Cerebellar nuclear complex (tissue), 1 donor: ENCODE measurements around the gene CACNA2D2.

Experiments
- DNase-seq, 2 experiments: peaks; one replicate each; lab custom pipeline; 2025; lab: John Stamatoyannopoulos, UW

Gene CACNA2D2

DNA sequence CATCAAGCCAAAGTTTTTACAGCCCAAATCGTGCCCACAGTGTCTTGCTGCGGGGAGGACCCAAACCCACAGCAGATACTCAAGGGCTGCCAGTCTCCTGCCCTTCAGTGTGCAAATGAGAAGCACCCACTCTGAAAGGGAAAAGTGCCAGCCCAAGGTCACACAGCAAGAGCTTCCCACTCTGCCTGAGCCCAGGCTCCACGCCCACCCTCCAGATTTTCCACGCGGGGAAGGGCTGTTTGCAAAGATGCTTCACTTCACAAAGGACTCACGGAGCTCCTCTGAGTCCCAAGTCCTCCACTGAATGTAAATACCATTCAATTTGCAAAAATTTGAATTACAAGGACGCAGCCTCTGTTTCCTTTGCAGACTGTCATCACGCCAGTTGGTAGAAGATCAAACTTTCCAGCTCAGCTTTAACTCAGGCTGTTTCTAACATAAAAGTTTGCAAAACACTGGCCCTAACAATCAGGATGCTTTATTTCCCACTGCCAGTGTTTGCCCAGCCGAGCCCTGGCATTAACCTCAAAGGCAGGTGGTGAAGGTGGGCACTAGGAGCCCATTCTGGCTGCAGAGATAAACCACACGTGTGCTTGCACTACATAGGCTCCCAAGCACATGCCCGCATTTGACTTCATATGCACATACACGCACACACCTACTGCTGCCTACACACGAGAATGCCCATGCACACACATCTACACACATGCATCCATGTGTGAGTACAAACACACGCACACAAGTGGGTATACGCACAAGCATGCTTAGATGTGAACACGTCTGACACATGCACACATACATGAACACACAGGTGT, 7.6 kb downstream of the CACNA2D2 start:
- DNase-seq, result no peak

- DNase-seq, result no peak
Observed at GRCh38 chr3:50494126-50494525, 9.3 kb downstream of the CACNA2D2 start.

DNA sequence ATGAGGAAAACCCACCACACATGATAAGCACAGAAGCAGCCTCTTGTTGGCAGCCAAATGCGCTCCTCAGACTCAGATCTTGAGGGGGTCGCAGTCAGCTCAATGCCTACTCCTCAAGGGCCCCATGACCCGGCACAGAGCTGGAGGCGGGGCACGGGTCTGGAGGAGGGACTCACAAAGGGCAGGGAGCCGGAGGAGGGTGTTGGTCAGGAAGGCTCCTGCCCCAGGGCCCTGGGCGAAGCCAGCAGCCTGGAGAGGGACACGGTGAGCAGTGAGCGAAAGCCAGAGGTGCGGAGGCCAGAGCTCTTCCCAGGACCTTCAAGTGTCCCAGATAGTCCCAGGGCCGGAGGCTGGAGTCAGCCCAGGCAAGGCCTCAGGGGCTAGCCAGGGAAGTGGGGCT, 9.8 kb downstream of the CACNA2D2 start:
- DNase-seq, result no peak

GRCh38 chr3:50493086-50493485, 10.3 kb downstream of the CACNA2D2 start:
- DNase-seq, result no peak

- DNase-seq, result no peak
Observed at GRCh38 chr3:50491023-50491422, 12.4 kb downstream of the CACNA2D2 start.

DNA sequence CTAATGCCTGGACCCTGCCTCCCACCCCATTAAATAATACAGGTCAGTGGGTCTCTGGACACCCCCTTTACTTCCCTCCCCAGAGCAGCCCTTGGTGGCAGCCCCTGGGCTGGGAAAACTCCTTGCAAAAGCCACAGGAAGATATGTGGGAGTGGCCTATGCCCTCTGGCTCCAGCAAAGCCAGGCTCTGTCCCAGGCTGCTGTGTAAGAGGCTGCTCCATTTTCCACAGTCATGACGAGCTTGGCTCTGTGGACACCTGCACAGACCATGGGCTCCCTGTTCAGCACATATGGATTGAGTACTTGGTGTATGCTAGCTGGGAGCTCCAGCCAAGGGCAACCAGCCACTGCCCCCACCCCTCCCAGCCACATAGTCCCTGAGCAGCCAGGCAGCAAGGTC, 13.0 kb downstream of the CACNA2D2 start:
- DNase-seq, result no peak

GRCh38 chr3:50487181-50487580, 16.3 kb downstream of the CACNA2D2 start:
- DNase-seq, result no peak

DNA sequence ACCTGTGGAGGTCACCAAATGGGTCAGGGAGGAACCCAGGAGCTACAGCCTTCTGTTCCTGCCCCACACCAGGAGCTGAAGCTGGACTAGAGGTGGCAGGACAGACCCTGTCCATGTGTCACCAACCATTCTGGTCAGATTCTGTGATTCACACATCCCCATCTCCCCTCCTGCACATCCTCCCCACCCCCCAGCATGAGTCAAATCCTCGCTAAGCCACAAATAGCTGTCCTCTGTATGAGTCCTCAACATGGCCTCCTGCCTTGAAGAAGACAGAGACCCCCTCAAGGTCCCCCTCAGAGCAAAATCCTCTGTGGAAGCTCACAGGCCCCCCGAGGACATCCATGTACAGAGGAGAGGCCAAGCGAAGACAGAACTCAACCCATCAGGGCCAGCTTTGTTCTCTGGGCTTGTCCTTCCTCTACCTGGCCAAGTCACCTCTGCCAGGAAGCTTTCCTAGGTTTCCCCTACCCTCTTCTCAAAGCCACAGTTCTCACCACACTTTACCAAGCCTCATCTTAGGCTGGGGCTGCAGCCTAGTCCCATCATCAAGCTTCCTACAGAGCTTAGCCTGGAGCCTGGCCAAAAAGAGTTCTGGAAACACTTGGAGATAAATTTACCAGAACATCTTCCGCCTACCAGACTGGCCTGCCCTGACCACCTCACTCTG, 17.1 kb downstream of the CACNA2D2 start:
- DNase-seq, result no peak

GRCh38 chr3:50484722-50485121, 18.7 kb downstream of the CACNA2D2 start:
- DNase-seq, result no peak

GRCh38 chr3:50483374-50483773, 20.1 kb downstream of the CACNA2D2 start:
- DNase-seq, result no peak

- no peak for DNase-seq
Observed at GRCh38 chr3:50481992-50482391, 21.4 kb downstream of the CACNA2D2 start.

DNA sequence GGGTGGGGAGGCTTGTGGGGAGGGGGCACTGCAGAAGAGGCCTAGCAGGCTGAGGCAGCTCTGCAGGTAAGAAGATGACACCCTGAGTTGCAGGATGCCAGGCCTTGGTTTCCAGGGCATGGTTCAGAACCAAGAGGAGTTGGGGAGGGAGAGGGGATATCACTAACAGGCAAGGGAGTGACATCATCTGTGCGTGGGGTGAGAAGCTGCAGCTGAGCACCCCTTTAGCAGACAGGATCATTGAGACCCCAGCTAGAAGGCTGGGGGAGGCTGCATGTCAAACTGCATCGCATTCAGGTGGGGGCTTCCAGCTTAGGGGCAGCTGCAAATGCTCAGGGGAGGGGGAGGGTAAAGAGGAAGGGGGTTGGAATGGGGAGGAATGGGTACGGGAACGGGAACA, 23.0 kb downstream of the CACNA2D2 start:
- DNase-seq, result no peak

DNA sequence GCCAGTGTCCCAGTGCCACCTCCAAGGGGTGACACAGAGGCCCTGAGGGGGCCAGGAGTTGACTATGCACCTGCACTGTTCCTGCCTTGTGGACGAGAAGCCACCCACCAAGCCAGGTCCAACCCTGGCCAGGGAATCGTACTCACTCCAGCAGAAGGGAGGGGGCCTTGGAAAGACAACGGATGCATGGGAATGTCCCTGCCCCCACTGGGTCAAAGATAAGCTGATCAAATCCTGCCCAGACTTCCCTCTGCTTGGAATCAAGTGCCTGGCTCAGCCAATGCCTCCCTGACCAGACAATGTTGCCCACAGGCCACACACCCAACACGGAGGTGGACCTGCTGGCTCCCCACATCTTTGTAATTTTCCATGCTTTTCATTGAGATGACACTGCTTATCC, 23.9 kb downstream of the CACNA2D2 start:
- no peak for DNase-seq

DNA sequence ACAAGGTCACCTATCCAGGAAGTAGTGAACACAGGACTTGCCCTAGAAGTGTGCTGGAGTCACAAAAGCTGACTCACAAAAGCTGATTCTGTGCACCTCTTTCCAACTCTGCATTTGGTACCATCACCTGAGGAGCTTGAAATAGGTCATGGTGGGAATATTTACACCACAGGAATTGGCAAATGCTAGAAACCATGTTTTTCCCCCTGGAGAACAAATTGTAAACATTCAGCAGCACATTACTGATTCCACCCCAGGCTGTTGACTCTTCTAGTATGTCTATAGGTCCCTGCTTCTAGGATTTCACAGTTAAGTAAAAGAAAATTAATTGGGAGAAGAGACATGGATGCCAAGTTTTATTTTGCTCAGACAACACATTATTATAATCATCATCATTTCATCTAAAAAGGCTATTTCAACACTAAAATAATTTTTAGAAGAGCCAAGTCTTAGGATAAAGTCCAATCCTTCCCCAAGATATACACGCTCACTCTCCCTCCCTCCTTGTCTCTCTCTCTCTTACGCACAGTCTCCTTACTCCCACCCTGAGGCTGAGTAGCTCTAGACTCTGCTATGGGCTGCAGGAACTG, 24.7 kb downstream of the CACNA2D2 start:
- DNase-seq, result no peak

DNA sequence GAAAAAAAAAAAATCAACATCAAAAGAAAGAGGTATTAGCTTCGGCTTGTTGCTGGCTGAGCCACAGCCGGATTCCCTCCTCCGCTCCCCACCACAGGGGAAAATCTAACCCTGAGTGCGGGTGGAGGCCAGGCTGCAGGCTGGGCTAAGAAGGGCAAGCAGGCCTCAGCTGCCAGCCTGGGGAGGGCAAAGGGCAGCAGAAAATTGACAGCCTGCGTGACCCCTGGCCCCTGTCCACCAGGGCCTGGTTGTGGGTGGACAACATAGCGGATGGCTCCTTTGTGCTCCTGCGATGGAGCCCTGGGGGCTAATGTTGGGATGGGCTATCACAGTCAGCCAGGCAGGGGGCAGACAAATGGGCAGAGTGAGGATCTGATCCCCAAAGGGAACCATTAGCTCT, 25.4 kb downstream of the CACNA2D2 start:
- DNase-seq, result no peak

- no peak for DNase-seq
Observed at GRCh38 chr3:50475348-50475747, 28.1 kb downstream of the CACNA2D2 start.

- no peak for DNase-seq
Observed at GRCh38 chr3:50474717-50475116, 28.7 kb downstream of the CACNA2D2 start.

- DNase-seq, result no peak
Observed at GRCh38 chr3:50473768-50474167, 29.7 kb downstream of the CACNA2D2 start.

- no peak for DNase-seq
Observed at GRCh38 chr3:50472958-50473357, 30.5 kb downstream of the CACNA2D2 start.

- no peak for DNase-seq
Observed at GRCh38 chr3:50470658-50471057, 32.8 kb downstream of the CACNA2D2 start.

DNA sequence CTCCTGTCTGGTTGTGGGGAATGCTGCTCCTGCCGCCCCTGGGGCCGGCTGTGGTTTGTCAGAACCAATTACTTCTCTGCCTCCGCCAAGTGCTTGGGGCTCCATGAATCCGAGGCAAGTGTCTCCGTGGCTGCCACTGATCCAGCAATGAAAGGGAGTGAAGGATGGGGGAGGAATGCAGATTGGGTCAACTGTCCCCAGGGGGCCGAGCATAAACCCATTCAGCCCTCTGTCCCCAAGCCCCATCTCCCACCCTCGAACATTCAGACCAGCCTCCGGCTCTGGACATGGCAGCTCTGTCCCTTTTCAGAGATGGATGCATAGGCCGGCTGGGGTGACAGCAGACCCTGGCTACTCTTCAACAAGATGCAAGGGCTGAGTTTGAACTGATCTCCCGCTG, 35.5 kb downstream of the CACNA2D2 start:
- no peak for DNase-seq

DNA sequence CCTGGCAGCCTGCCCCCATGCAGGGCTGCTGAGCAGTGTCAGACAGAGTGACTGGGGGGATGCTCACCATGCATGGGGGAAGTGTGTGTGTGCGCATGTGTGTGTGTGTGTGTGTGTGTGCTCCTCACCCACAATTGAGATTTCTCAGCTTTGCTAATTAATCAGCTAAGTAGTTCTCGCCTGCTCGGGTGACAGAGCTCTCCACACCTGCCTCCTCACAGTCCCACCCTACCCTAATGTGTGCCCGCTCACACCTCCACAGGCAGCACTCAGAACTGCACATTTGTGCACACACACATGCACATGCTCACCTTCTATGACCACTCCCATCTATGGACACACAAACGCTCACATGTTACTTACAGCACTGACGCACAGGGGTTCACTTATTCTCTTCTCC, 37.3 kb downstream of the CACNA2D2 start:
- DNase-seq, result no peak

- no peak for DNase-seq
Observed at GRCh38 chr3:50464569-50464968, 38.9 kb downstream of the CACNA2D2 start.
